Measurements from ENCODE around the gene ERN2. TPM values are rescaled to one million over a fixed set of nuclear protein-coding genes. Genes with fewer than 3 reads are reported as not detected.
"Not testable (repeated sequence)": the region's sequence is repeated elsewhere in the genome, so short reads cannot be mapped to it uniquely, and the experiment has no call there.

ERN2 gene
- total and polyA plus RNA-seq, 11 donors: 0.07 TPM; not detected in 10

DNA sequence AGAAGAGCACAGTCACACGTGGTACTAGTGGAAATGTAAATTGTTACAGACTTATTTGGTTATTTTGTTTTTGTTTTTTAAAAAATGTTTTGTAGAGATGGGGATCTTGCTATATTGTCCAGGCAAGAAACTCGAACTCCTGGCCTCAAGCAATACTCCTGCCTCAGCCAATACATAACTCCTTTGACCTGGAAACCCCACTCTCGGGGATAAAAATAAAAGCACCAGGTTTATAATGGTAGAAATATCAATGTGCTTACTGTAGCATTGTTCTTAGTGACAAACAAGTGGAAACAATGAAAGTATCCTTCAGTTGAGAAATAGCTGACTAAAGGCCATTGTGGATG lies 11.7 kb upstream of the ERN2 start:
- TF ChIP-seq, protein P1, sequence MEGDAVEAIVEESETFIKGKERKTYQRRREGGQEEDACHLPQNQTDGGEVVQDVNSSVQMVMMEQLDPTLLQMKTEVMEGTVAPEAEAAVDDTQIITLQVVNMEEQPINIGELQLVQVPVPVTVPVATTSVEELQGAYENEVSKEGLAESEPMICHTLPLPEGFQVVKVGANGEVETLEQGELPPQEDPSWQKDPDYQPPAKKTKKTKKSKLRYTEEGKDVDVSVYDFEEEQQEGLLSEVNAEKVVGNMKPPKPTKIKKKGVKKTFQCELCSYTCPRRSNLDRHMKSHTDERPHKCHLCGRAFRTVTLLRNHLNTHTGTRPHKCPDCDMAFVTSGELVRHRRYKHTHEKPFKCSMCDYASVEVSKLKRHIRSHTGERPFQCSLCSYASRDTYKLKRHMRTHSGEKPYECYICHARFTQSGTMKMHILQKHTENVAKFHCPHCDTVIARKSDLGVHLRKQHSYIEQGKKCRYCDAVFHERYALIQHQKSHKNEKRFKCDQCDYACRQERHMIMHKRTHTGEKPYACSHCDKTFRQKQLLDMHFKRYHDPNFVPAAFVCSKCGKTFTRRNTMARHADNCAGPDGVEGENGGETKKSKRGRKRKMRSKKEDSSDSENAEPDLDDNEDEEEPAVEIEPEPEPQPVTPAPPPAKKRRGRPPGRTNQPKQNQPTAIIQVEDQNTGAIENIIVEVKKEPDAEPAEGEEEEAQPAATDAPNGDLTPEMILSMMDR (IDR thresholded peaks at IDR 0.05): no peak
- no peak for TF ChIP-seq POLR2A (IDR thresholded peaks at IDR 0.05)
- Histone ChIP-seq H3K36me3 (no peaks in the 10 kb centered on the region), H3K4me1 (peaks cover 0 to 4% (median 0%) of the 10 kb centered on the region in 12 donors), H3K27me3 (peaks cover 0 to 11% (median 0%) of the 10 kb centered on the region in 9 donors), H3K4me3 (no peak overlapping the region), H3K9me3 (peaks cover 0 to 17% (median 8%) of the 10 kb centered on the region in 12 donors), H3K27ac (no peak overlapping the region)
- 60 to 68% (median 66%) methylated on average over 3 of the region's 3 CpGs for WGBS, 4 donors
- ATAC-seq (no peak), DNase-seq (no peak)
- intact Hi-C loops (cut with DNase I): no loop called here

GRCh38 chr16:23724096-23724784 lies 11.2 kb upstream of the ERN2 start:
- ATAC-seq: no peak
- WGBS, 4 donors: 77 to 80% (median 80%) methylated on average over 8 of the region's 8 CpGs
- TF ChIP-seq, protein P1 (IDR thresholded peaks at IDR 0.05): no peak
- no peak for TF ChIP-seq POLR2A (IDR thresholded peaks at IDR 0.05)

GRCh38 chr16:23722613-23723240 lies 9.7 kb upstream of the ERN2 start:
- 73 to 82% (median 77%) methylated on average over 9 of the region's 9 CpGs for WGBS, 4 donors
- DNase-seq; H3K36me3 ChIP-seq; H3K27ac ChIP-seq; H3K4me1 ChIP-seq; intact Hi-C loops (cut with DNase I); ATAC-seq; H3K4me3 ChIP-seq: not testable (repeated sequence)
- peaks cover 0 to 11% (median 0%) of the 10 kb centered on the region in 9 donors for H3K27me3 ChIP-seq
- peaks cover 0 to 17% (median 8%) of the 10 kb centered on the region in 12 donors for H3K9me3 ChIP-seq

More at GRCh38 chr16:23724096-23724784, 11.2 kb upstream of the ERN2 start:
- intact Hi-C loops (cut with DNase I): no loop called here
- H3K36me3 ChIP-seq: no peaks in the 10 kb centered on the region
- peaks cover 0 to 17% (median 8%) of the 10 kb centered on the region in 12 donors for H3K9me3 ChIP-seq
- peaks cover 0 to 11% (median 2%) of the 10 kb centered on the region in 9 donors for H3K27me3 ChIP-seq
- DNase-seq: no peak
- H3K27ac ChIP-seq: no peak overlapping the region
- H3K4me1 ChIP-seq: peaks cover 0 to 4% (median 0%) of the 10 kb centered on the region in 12 donors
- H3K4me3 ChIP-seq: no peak overlapping the region

DNA sequence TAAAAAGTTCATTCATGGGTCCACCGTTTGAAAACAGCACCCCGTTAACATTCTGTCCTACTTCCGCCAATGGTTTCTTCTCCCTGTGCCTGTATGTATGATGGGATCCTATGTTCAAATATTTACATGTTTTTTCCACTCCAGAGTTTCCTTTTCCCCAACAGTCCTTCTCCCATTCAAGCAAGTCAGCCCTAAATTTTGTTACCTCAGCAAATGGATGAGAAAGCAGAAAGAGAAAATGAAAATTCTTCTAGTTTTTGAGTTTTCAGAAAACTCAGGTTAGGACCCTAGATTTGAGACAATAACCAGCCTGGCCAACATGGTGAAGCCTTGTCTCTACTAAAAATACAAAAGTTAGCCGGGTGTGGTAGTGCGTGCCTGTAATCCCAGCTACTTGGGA lies 3.5 kb upstream of the ERN2 start:
- Histone ChIP-seq H3K27me3 (peaks cover 7 to 53% (median 22%) of the 10 kb centered on the region in 9 donors), H3K9me3 (no peaks in the 10 kb centered on the region), H3K27ac (no peak overlapping the region), H3K36me3 (no peaks in the 10 kb centered on the region), H3K4me3 (no peak overlapping the region), H3K4me1 (peaks cover 0 to 5% (median 0%) of the 10 kb centered on the region in 12 donors)
- 80 to 86% (median 82%) methylated on average over 5 of the region's 5 CpGs for WGBS, 4 donors
- ATAC-seq (no peak), DNase-seq (no peak)
- intact Hi-C loops (cut with DNase I): no loop called here
- TF ChIP-seq, protein P1 (IDR thresholded peaks at IDR 0.05): no peak
- no peak for TF ChIP-seq POLR2A (IDR thresholded peaks at IDR 0.05)

All from heart left ventricle (tissue), 16 donors.